ENCODE data around the gene RGS16.
A peak's percentile ranks its signal among the peaks of the same experiment; 100 is the strongest.

RGS16 gene

DNA sequence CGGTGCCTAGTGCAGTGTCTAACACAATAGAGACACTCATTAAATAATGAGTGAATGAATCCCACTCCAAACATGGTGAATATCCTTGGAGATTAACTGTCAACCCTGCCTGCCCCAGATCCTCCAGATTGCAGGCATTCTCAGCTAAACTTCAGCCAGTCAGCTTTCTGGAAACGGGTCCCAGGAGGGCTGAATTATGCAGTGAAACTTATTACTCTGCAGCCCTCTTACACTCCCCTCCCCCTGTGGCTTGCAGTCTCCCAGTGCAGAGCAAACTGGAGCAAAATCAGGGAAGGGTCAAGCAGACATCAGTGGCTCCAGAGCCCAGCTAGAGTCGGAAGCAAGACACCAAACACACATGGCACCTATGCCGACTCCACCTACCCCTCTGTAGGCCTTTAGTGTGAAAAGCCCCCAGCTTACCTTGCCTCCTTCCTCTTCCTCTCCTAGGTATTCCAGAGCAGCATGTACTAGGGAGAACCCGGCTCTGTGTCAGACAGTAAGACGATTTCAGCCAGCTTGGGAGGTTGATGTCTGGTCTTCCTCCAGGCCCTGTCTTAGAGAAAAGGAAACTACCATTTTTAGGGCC lies 6.5 kb upstream of the RGS16 start:
- no peak overlapping the region for H3K4me3 ChIP-seq (ENCODE audit: low read depth, low read length)

DNA sequence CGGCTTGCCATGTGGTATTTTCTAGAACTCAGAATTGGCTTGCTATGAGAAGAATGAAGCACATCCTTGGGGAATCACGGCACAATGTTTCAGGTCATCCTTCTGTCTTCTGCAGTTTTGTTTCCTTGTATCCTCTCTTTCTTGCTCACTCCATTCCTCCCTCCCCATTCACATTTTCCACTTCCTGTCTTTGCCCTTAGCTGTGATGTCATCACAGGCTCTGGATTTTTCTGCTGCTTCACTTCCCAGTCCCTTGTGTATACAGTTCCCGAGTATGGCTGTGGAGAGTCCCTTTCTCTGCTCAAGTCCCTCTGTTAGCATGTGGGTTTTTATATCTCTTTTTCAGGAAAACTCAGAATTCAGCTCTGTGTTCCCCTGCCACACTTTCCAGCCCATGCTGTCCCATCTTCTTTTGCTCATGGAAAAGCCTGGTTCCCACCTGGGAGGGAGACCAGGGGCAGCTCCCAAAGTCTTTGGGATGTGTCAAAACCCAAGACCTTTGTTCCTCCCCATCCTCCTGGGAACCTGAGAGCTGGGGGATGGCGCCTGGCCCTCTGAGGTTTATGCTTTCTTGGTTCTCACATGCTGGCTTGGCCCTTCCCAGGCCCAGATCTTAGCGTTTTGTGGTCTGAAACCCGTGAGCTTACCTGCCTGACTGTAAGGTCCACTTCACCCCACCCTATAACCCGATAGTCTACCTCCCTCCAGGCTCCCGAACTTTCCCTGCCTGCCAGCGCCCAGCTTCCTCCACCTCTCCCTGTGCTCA lies 4.8 kb upstream of the RGS16 start:
- H3K4me3 ChIP-seq (ENCODE audit: low read depth, low read length): no peak overlapping the region
- TF ChIP-seq, protein P1, sequence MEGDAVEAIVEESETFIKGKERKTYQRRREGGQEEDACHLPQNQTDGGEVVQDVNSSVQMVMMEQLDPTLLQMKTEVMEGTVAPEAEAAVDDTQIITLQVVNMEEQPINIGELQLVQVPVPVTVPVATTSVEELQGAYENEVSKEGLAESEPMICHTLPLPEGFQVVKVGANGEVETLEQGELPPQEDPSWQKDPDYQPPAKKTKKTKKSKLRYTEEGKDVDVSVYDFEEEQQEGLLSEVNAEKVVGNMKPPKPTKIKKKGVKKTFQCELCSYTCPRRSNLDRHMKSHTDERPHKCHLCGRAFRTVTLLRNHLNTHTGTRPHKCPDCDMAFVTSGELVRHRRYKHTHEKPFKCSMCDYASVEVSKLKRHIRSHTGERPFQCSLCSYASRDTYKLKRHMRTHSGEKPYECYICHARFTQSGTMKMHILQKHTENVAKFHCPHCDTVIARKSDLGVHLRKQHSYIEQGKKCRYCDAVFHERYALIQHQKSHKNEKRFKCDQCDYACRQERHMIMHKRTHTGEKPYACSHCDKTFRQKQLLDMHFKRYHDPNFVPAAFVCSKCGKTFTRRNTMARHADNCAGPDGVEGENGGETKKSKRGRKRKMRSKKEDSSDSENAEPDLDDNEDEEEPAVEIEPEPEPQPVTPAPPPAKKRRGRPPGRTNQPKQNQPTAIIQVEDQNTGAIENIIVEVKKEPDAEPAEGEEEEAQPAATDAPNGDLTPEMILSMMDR (IDR thresholded peaks at IDR 0.05; ENCODE audit: borderline replicate concordance, insufficient read depth, low read depth, low read length): no peak

More for the DNA sequence above, 6.5 kb upstream of the RGS16 start:
- TF ChIP-seq, protein P1 (IDR thresholded peaks at IDR 0.05; ENCODE audit: borderline replicate concordance, insufficient read depth, low read depth, low read length): no peak

DNA sequence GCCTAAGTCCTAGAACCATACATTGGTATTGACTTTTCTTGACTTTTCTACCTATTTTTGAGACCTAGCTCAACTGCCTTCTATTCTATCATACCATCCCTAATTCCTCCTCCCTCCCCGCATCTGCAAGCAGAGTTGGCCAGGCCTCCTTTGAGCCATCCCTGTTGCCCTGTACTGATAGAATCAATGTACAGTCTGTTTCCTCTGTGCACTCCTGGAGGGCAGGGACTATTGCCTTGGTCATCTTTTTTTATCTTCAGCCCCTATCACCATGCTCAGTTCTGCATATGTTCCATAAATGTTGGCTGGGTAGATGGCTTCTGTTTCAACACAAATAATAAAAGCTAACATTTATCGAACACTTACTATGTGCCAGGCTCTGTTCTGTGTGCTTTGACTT lies 4.0 kb upstream of the RGS16 start:
- H3K4me3 ChIP-seq (ENCODE audit: low read depth, low read length): no peak overlapping the region
- TF ChIP-seq, protein P1 (IDR thresholded peaks at IDR 0.05; ENCODE audit: borderline replicate concordance, insufficient read depth, low read depth, low read length): no peak

DNA sequence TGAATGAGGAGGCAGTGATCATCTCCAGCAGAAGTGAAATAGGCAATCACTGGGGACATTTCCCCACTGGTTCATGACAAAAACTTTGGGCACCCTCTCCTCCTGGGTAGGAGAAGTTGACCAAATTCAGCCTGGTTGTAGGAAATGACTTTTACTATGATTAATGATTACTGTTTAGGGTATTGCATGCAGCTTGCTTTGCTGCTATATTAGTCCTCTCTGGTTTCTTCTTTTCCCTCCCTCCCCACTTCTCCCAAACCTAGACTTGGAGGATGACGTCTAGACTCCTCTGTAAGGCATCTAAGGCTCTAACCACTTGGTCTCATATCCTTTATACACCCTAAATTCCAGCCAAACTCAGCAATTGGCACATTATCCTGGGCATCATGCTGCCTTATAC lies 3.4 kb upstream of the RGS16 start:
- TF ChIP-seq, protein P1 (IDR thresholded peaks at IDR 0.05; ENCODE audit: borderline replicate concordance, insufficient read depth, low read depth, low read length): no peak
- H3K4me3 ChIP-seq (ENCODE audit: low read depth, low read length): no peak overlapping the region

DNA sequence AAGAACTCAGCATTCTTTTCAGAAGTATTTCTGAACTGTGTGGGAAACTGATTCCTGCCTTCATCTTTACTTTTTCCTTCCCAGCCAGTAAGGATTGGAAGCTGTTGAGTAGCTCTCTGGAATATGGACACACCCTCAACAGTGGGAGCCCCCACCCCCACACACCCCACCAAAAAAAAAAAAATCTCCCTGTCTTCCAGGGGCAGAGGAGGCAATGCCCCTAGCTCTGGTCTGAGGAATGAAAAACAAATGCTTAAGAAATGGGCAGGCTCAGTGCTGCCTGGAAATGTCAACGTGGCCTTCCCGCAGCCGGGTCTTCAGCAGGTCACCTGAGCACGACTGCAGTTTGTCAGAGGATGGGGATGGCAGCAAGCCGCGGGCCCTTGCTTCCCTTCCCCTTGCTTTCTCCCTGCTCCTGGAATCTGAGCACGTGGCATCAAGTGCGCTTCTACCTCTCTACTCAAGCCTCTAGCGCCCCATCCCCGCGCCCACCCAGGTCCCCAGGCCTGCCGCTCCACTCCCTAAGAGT lies 479 bp downstream of the RGS16 start:
- peak overlapping the region; percentile 94 for H3K4me3 ChIP-seq (ENCODE audit: low read depth, low read length)
- TF ChIP-seq, protein P1 (IDR thresholded peaks at IDR 0.05; ENCODE audit: borderline replicate concordance, insufficient read depth, low read depth, low read length): no peak

DNA sequence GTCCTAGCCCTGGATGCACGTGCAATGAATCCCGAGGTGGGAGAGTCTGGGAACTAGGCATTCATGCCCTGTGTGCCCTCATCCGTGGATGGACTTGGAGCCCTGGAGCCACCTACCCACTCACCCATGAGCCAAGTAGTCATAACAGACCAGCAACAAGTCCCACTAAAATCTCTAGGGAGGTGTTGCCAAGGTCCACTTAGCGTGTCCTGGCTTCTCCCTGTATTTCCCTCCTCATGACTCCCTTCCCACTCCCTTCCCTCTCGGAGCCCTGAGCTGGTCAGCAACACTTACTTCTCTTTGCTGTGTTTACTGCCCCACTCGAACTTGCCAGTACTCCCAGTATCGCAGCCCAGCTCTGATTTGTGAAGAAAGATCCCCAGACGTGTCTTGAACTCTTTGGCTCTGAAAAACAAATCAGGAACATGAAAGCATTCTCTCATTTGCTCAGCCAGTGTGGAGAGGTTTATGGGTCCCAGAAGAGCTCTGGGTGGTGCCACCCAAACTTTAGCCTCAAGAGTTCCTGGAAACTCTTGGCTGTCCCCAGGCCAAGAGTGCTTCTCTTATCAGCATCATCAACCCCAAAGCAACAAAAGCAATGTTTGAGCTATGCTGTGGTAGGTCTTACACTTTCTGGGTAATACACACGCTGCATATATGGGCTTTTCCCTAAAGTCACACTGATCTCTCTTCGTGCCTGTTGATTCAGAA lies 1.1 kb downstream of the RGS16 start:
- peak overlapping the region; percentile 94 for H3K4me3 ChIP-seq (ENCODE audit: low read depth, low read length)
- TF ChIP-seq, protein P1 (IDR thresholded peaks at IDR 0.05; ENCODE audit: borderline replicate concordance, insufficient read depth, low read depth, low read length): no peak
